K562 (cell line): ENCODE measurements around the gene VRK2.

ENCODE experiments used
- CTCF ChIP-seq, 3 experiments: IDR thresholded peaks in 2 of 3; conservative IDR thresholded peaks in 1 of 3; 2 replicates each; pipeline ENCODE4 v1.5.1; 2011 to 2012; ENCODE audit warnings: low read length in 3 of 3, mild to moderate bottlenecking in 3 of 3, control low read depth in 2 of 3, improper control_type of control experiment in 1 of 3, inconsistent platforms in 1 of 3, low read depth in 1 of 3, mixed read lengths in 1 of 3, moderate library complexity in 1 of 3; ENCODE audit not compliant: insufficient read depth in 2 of 3
- E2F1 ChIP-seq: sonication (generic); formaldehyde crosslinking; IDR thresholded peaks from 2 replicates; pipeline ENCODE4 v1.8.1; 2023; ENCODE audit warnings: mild to moderate bottlenecking, missing genetic modification reagents, moderate library complexity
- POLR2AphosphoS2 ChIP-seq: IDR thresholded peaks from 2 replicates; pipeline ENCODE4 v1.6.1; 2012; ENCODE audit warnings: low read length, improper control_type of control experiment
- RAD21 ChIP-seq, 2 experiments: fragments of 250-450 bp in 1 of 2; fragments of 450-650 bp in 1 of 2; sonication (Bioruptor Pico) in 1 of 2; formaldehyde crosslinking in 1 of 2; IDR thresholded peaks in 1 of 2; conservative IDR thresholded peaks in 1 of 2; 2 replicates each; pipeline versions ENCODE4 v1.4.0 to v1.8.0; 2020 to 2022; ENCODE audit warnings: mild to moderate bottlenecking in 2 of 2, moderate library complexity in 1 of 2
- SIN3A ChIP-seq, 2 experiments: fragments of 150-350 bp in 1 of 2; IDR thresholded peaks; 2 replicates each; pipeline ENCODE4 v1.6.1; 2011 to 2016; ENCODE audit warnings: borderline replicate concordance in 2 of 2, low read depth in 2 of 2, low read length in 2 of 2, mild to moderate bottlenecking in 2 of 2, moderate library complexity in 2 of 2; ENCODE audit not compliant: control insufficient read depth in 1 of 2
- ZHX1 ChIP-seq: fragments of 150-350 bp; conservative IDR thresholded peaks from 2 replicates; pipeline ENCODE4 v1.6.1; 2014; ENCODE audit warnings: low read length
- ZNF512 ChIP-seq: IDR thresholded peaks from 2 replicates; pipeline ENCODE4 v1.6.1; 2016; ENCODE audit warnings: missing genetic modification characterization, missing compliant biosample characterization
- ZNF561 ChIP-seq: fragments of 450-650 bp; formaldehyde crosslinking; conservative IDR thresholded peaks from 2 replicates; pipeline ENCODE4 v1.4.0; 2020; ENCODE audit warnings: mild to moderate bottlenecking, moderate library complexity

GRCh38 chr2:58065248-58065647 lies 18.6 kb downstream of the VRK2 start:
- TF ChIP-seq ZHX1 (no peak), CTCF (IDR thresholded peaks at IDR 0.05 in 2 of 3, conservative IDR thresholded peaks at IDR 0.05 in 1 of 3; ENCODE audit: insufficient read depth in 2 of 3, low read depth in 1 of 3, low read length in 3 of 3) (no peak), POLR2AphosphoS2 (no peak), ZNF512 (tag) (no peak), RAD21 (CRISPR knock-in tag; conservative IDR thresholded peaks at IDR 0.05 in 1 of 2, IDR thresholded peaks at IDR 0.05 in 1 of 2) (no peak), E2F1 (CRISPR knock-in tag) (no peak), SIN3A (IDR thresholded peaks at IDR 0.05; ENCODE audit: borderline replicate concordance in 2 of 2, control insufficient read depth in 1 of 2, low read depth in 2 of 2, low read length in 2 of 2) (no peak), ZNF561 (CRISPR knock-in tag) (no peak)
